Fibroblast of skin of back (primary cell): ENCODE measurements around the gene SEH1L.
"Not testable (repeated sequence)": the region's sequence is repeated elsewhere in the genome, so short reads cannot be mapped to it uniquely, and the experiment has no call there.

Experiments used
- DNase-seq: peaks from one replicate; pipeline ENCODE4 v3.0.0-alpha.2; 2013

SEH1L gene

DNA sequence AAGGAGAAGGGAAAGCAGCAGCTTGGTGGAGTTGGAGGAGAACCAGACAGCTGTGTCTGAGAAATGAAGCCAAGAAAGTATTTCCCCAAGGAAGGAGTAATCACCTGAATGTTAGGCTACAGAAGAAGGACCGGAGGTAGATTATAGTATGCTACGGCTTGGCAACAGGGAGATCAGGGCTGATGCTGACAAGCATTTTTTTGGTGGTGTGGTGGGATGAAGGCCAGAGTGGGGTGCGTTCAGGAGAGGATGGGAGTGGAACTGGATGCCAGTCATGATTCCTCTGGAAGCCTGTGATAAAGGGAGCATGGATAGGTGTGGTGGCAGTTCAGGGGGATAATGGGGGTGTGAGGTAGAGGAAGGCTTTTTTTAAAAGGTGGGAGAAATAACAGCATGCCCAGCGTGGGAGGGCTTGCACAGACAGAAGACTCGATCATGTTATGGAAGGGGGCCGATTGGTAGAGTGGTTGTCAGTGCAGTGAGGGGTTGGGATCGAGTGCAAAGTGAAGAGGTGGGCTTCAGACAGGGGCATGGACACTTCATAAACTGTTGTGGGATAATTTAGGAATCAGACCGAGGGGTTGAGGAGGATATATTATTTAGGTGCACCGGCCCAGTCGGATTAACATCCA lies 49.0 kb downstream of the SEH1L start:
- no peak for DNase-seq

DNA sequence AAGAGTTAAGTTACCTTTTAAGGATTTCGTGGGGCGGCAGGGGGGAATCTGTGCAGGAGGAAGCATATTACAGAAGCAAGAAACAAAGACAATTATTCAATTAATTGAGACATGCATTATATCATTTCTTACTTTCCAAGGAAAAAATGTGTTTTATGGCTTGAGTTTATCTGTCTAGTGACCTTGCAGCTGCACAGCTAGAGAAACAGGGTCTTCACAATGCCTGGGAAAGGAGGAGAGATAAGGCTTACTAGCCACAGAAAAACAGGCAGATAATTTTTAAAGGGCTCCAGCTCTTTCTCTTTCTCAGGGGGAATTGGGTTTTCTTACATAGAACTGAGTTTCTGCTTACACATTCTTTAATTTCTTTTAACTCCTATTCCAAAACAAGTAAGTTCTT lies 49.5 kb downstream of the SEH1L start:
- DNase-seq, result not testable (repeated sequence)

DNA sequence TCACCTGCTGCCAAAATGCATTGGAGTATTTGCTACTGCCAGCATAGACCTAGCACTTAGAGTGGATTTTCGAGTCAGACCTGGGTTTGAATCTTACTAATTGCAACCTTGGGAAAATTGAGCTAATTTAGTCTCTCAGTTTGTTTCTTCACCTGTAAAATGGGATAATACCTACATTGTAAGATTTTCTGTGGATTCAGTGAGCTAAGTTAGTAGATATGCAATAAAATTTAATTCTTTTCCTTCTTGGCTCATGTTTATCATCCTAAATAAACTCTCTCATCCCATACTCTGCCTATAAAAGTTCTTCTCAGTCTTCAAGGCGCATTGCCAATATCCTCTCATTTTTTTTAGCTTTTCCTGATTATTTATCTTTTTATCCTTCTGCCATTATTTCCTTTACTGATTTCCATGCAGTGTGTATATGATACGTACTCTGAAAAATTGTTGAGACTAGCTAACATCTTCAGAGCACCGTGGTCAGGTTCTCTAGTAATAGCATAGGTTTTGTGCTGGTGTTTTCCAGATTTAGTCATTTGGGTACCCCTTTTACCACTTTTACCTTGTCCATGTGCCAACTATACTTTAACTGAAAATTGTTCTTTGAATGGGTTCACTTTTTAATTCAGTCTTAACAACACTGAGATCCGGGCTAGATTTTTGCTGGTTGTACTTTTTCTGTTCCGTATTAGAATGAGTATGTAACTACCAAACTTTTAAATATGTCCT lies 50.7 kb downstream of the SEH1L start:
- DNase-seq, result no peak

DNA sequence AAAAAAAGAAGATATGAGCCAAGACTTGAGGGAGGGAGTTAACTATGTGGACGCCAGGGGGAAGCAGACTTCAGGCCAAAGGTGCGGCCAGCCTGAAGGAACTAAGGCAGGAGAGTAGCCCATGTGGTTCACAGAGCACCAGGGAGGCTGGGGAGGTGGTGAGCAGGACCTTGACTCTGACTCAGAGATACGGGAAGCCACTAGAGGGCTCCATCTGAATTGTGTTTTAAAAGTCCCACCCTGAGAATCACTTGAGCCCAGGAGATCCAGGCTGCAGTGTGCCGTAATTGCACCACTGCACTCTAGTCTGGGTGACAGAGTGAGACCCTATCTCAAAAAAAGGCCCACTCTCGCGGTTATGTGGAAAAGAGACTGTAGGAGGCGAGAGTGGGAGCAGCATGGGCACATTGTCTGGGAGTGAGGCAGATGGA lies 55.7 kb downstream of the SEH1L start:
- peak; percentile 71 for DNase-seq

DNA sequence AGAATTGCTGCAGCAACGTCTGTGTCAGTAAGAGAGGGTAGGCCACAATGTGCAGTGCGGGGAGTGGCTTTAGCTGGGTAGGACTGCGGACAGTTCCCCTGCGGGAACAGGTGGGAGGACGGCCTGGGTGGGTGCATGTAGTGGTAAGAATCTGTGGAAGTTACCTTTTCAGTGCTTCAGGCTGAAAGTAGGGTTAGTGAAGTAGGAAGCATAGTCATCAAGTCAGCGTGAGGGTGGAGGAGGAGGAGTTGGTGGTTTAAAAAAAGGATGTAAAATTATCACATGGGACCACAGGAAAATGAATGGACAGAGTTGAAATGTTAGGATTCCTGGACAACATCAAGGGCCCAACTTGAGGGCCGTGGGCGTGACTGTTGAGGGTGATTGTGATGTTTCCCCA lies 56.6 kb downstream of the SEH1L start:
- DNase-seq, result no peak

DNA sequence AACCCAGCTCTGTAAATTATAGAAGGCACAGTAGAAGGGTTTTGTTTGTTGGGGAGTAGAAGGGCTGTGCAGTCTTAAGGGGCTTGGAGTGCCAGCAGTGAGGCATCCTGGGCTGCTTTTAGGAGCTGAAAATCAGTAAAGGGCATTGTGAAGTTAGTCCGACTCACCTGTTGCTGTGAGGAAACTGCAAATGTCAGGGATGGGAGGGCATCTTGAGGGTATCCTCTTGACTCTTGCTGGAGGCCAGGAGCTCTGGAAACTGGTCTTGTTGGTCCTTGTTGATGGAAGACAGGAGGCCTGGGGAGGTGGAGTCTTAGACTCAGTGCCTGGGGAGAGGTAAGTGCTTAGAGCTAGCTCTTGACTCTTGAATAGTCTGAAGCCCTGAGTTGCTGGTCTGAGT lies 57.5 kb downstream of the SEH1L start:
- no peak for DNase-seq

DNA sequence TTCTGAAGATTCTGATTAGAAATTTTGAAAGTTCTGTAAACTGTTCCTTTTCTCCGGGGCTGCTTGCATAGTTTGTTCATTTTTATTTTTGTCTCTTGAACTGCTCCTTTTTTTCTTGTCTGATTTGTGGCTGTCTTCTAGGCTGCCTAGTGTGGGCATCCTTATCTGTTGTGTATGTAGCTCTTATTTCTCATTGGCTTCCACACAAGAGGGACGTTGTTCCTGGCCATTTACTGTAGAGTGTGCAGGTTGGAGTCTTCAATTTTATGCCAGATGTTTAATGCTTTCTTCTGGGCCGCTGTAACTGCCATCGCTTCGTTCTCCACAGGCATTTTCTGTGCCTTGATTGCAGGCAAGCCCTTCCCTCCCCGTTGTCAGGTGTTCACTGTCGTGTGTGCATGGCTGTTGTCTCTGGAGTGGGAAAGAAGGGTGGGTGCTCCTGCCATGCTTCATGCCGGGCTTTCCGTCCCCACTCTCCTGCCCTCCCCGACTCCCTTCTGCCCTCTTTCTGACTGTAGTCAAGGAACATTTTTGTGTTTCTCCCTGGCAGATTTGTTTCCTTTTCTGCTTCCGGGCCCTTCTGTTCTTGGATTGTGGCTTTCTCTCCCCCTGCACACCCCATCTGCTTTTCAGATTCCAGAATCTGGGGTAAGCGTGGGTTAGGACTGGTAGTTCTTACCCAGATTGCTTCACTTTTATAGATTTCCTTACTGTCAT lies 58.9 kb downstream of the SEH1L start:
- DNase-seq, result no peak

DNA sequence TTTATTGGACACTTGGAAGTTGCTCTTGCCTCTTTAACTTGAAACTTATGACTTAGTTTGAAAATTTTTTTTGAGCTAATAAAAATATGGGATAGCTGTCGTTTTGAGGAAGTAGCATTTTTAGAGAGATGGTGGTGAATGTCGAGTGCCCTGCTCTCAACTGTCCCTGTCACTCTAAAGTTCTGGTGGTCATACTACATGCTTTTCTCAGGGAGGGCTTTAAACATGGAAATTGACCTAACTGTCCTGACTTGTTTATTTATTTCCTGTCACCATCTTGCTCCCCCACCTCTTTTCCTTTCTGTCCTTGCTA lies 59.4 kb downstream of the SEH1L start:
- DNase-seq, result no peak

DNA sequence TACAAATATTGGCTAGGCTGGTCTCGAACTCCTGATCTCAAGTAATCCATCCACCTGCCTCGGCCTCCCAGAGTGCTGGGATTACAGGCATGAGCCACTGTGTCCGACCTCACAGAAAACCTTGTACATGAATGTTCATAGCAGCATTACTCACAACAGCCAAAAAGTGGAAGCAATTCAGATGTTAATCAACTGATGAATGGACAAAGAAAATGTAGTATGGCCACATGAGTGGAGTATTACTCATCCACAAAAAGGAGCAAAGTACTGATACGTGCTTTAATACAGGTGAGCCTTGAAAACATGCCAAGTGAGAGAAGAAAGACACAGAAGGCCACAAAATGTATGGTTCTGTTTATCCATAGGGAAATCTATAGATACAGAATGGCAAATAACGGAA lies 63.9 kb downstream of the SEH1L start:
- no peak for DNase-seq

DNA sequence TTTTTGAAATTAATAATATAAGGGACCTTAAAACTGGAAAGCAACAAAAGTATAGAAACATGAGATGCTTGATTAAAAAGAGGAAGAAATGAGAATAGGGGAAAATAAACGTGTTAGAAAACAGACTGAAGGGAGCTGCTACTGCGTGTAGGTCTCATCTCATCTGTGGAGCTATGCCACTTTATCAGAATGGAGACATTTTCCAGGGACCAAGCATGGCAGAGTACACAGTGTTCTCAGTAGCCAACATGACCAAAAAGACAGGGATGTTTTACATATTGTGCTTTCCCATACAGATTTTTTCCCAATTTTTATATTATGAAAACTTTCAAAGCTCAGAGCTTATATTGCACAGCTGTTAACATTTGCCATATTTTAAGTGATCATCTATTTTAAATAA lies 66.4 kb downstream of the SEH1L start:
- no peak for DNase-seq

DNA sequence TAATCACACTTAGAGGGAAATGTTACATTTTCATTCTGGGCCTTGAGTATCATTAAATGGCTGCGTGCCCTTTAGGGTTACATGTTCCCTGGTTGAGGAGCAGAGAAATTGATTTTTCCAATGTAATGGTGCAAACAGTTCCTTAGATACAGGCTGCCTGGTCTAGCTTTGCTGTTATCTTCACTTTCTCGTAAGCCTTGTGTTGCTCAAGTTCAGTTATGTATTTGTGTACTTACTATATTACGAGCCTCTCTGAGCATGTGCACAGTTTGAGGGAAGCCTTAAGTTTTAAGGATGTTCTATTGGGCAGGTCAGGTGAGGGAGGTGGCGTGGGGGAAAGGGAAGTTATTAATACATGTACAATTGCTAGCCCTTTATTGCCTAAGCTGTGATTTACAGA lies 67.0 kb downstream of the SEH1L start:
- DNase-seq, result no peak

DNA sequence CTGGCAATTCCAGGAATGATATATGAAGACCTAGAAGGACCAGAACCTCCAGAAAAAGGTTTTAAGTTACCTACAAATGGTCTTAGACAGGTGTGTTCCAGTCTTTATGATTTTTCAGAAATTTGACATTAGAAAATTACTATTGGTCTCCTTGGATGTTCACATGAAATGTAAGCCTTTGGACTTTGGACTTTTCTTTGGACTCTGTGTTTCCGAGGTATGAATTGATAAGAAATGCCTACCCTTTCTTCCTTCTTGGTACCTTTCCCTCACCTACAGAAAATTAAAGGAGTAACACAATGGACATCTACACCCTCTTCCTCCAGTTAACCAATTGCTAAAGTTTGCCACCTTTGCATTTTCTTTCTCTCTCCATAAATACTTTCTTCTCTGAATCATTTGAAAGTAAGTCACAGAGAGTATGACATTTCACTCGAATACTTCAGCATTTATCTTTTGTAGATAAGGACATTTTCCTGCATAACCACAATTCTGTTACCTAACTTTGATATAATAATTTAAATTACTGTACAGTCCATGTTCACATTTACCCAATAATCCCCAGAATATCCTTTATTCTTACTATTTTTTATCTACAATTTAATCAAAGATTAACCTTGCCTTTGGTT lies 69.5 kb downstream of the SEH1L start:
- DNase-seq, result no peak

DNA sequence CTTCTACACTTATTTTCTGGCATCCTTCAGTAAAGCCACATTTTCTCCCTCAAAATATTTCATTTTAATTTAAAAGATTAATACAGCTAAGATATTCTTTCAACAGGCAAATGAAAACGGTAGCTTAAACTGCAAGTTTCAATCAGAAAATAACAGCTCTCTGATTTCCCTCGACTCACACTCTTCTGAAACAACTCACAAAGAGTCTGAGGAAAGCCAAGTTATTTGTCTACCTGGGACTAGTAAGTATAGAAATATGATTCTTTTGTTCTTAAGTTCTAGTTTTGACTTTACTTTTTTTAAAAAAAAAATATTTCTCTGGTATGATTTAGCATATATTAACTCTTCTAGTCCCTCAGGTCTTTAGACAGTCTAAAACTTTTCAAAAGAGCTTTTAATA lies 70.6 kb downstream of the SEH1L start:
- DNase-seq, result no peak

DNA sequence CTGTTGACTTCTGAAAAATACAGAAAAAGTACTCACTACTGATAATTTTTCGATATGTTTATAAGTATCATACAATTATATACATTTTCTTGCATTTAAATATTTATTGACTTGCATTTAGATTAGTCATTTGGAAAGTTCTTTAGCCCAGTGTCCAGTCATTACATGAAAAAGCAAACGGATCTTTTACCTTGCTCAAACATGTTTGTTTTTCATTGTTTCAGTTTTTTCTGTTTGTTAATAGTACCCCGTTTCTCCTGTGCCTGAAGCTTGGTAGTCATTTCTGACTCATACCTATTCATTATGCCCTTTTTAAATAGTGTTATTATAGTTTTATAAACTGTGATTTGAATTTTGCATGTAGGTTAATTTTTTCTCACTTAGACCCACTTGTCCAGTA lies 71.5 kb downstream of the SEH1L start:
- no peak for DNase-seq

DNA sequence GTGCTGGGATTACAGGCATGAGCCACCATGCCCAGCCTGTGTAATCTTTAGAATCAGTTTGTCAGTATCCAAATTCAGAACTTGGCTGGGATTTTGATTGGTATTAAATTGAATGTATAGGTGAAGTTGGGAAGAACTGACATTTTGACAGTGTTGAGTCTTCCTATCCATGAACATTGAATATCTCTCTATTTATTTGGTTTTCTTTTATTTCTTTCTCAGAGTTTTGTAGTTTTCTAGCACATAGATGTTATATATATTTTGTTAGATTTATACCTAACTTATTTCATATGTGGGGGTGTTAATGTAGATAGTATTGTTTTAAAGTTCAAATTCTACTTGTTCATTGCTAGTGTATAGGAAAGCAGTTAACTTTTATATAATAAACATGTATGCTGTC lies 74.8 kb downstream of the SEH1L start:
- no peak for DNase-seq

DNA sequence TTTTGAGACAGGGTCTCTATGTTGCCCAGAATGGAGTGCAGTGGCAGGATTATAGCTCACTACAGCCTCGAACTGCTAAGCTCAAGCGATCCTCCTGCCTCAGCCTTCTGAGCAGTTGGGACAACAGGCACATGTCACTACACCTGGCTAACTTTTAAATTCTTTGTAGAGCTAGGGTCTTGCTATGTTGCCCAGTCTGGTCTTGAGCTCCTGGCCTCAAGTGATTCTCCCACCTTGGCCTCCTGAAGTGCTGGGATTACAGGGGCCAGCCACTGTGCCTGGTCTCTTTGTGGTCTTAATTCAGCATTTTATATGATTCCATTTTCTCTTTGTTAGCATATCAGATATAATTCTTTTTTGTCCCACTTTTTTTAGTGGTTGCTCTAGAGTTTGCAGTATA lies 77.4 kb downstream of the SEH1L start:
- DNase-seq, result no peak

DNA sequence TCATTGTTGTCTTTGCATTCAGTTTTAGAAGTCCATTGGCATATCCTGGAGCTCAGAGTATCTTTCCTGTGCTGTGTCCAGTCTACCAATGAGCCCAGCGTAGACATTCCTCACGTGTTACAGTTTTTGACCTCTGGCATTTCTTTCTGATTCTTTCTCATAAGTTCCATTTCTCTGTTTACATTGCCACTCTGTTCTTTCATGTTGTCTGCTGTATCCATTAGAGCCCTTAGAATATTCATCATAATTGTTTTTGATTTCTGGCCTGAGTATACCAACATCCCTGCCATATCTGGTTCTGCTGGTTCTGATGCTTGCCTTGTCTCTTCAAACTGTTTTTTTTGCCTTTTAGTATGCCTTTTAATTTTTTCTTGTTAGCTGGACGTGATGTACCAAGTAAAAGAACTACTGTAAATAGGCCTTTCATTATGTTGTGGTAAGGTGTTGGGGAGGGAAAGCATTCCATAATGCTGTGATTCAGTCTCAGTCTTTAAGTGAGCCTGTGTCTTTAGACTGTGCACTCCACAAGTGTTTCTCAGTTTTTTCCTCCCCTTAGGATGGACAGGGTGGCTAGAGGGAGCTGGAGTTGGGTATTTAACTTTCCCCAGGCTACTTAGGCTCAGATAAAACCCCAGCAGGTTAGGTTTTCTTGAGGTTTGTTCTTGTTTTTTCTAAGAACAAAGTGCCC lies 78.9 kb downstream of the SEH1L start:
- no peak for DNase-seq

DNA sequence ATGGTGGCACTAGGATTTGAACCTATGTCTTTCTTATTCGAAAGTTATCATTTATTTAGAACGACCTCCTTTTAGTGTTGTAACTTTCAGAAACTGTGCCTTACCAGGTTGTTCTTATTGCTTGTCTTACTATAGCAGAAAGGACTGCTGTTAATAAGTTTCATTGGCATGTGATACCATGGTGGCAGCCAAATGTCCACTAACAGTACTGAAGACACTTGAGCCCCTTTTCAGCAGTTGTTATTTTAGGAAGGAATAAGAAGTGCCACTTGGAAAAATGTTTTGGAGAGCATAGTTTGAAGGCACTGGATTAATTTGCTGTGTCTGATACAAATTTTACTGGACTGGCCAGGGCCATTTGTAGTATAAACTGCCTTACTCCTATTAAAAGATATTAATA lies 81.1 kb downstream of the SEH1L start:
- DNase-seq, result no peak

DNA sequence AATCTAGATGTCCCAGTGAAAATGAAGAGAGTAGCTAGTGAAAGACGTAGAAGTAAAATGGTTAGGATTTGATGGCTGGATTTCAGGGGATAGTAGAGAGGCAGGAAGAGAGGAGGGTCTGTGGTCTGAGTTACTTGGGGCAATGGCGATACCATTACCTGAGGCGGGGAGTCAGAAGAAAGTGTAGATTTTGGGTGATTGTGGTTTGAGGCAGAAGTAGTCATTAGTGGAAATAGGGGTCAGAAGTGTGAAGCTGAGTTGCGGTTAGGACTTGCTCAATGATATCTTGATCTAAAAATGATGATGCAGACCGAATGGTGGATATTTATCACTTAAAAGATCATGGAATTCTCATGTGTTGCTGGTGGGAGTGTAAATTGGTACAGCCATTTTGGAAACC lies 84.4 kb downstream of the SEH1L start:
- no peak for DNase-seq

DNA sequence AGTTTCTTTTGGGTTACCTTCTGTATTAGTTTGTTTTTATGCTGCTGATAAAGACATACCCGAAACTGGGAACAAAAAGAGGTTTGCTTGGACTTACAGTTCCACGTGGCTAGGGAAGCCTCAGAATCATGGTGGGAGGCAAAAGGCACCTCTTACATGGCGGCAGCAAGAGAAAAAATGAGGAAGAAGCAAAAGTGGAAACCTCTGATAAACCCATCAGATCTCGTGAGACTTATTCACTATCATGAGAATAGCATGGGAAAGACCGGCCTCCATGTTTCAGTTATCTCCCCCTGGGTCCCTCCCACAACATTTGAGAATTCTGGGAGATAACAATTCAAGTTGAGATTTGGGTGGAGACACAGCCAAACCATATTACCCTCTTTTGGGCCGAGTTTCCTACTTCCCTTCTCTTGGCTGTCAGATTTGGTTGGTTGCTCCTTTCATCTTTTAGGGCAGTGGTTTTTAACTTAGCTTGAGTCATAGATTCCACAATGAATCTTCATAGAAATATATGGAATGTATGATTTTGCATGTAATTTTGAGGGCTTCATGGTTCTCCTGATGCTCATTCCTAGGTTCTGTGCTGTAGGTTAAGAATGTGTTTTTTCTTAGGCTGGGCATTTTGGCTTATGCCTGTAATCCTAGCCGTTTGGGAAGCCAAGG lies 87.6 kb downstream of the SEH1L start:
- peak; percentile 64 for DNase-seq

DNA sequence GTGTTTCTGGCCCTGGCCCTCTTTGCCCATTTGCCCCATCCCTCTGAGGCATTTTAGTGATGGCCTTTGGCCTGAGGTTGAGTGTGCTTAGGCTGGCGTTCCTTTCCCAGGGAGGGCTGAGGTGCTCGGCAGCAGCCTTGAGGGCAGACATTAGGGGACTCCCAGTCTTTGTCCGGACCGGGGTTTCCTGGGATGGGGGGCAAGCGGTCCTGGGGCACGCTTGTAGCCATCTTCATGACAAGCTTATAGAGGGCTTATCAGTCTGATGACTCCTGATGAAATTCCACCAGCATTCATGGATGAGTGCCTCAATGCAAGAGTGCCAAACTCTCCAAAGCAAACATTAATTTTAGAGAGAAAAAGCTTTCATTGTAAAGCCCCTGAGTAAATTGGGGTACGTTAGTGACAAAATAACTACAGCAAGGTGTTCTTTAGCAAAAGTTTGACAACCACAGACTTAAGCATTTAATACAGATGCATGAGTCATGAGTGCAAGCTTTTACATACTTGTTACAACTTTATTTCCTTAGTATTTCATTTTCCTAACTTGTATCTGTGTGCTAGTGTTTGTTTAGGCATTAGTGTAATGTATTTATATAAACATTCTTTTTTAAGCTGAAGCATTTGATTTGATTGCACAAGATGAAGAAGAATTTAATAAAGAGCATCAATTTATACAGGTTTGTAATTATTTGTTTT lies 89.0 kb downstream of the SEH1L start:
- peak; percentile 42 for DNase-seq
